GM12891 (cell line): ENCODE measurements around the gene WBP1L.
"Not testable (repeated sequence)": the region's sequence is repeated elsewhere in the genome, so short reads cannot be mapped to it uniquely, and the experiment has no call there.

Experiments
- POLR2A ChIP-seq: IDR thresholded peaks from 2 replicates; pipeline ENCODE4 v1.6.1; 2011; ENCODE audit warnings: low read depth, low read length, control low read depth
- POLR2AphosphoS5 ChIP-seq: IDR thresholded peaks from 2 replicates; pipeline ENCODE4 v1.6.1; 2011; ENCODE audit warnings: low read depth, low read length, control low read depth
- SPI1 ChIP-seq: IDR thresholded peaks from 2 replicates; pipeline ENCODE4 v1.6.1; 2011; ENCODE audit warnings: low read depth, low read length, control low read depth

GRCh38 chr10:102716900-102717565 is 26.7 kb upstream of the WBP1L start:
- TF ChIP-seq POLR2AphosphoS5, POLR2A, SPI1: not testable (repeated sequence)
